IPS-11a (cell line): ENCODE data around the gene RIMBP2.
"Not testable (repeated sequence)": the region's sequence is repeated elsewhere in the genome, so short reads cannot be mapped to it uniquely, and the experiment has no call there.

Experiments
- H3K4me3 ChIP-seq: one replicate; pipeline ENCODE4 v1.5.1; 2013; ENCODE audit warnings: low read depth, low read length, control low read depth

RIMBP2 gene

DNA sequence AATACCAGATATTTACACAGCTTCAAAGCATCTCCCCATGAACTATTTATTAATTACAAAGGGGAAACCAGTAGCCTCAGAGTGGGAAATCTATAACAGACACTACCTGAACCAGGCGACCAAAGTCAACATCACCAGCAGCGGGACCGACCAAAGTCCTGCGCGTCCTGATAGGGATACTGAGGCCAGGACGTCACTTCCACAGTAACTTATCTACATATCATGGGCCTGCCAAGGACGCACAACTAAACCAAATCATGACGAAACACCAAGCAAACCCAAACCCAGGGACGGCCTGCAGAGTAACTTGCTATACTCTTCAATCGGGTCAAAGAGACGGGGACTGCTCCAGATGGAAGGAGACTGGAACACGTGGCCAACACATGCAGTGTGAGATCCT is 26.0 kb upstream of the RIMBP2 start:
- H3K4me3 ChIP-seq: no peak overlapping the region

DNA sequence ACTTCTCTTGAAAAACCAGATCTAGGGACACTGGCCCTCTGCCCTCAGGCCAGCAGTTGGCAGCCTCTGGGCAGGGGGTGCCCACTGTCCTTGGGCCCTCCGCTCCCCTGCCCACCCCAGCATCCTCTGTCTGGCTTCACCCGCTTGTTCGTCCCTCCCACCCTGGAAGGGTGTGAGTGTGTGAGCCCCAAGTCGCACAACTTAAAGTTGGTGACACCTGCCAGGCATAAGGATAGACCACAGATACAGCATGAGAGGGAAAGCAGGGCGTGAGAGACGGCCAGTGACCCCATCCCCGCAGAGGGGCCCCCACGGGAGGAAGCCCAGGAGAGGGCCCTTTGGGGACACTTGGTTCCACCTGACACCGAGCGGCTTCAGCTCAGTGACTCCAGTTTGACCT is 23.5 kb upstream of the RIMBP2 start:
- H3K4me3 ChIP-seq: no peak overlapping the region

DNA sequence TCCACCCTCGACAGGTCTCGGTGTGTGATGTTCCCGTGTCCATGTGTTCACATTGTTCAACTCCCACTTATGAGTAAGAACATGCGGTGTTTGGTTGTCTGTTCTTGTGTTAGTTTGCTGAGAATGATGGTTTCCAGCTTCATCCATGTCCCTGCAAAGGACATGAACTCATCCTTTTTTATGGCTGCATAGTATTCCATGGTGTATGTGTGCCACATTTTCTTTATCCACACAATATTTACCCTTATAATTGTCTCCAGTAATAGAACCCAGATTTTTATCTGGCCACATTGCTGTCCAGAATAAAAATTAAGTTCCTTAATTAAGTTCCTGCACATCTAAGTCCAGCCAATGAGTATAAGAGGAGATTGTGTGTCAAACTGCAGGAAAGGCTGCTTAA is 22.3 kb upstream of the RIMBP2 start:
- H3K4me3 ChIP-seq: not testable (repeated sequence)

DNA sequence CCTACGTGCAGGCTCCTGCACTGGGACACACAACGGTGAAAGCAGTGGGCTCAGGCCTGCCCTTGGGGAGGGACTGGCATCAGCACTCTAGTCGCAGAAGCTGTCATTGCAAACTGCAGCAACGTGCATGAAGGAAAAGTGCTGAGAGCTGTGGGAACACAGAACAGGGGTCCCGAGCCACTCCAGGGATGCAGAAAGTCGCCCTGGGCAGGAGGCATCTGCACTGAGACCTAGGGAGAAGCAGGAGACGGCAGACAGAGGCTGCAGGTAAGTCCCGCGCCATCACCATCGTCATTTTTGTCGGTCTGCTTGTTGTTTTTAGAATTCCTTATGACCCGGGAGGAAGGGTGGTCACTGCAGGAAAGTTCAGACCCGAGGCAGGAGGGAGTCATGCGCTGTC is 21.6 kb upstream of the RIMBP2 start:
- no peak overlapping the region for H3K4me3 ChIP-seq

DNA sequence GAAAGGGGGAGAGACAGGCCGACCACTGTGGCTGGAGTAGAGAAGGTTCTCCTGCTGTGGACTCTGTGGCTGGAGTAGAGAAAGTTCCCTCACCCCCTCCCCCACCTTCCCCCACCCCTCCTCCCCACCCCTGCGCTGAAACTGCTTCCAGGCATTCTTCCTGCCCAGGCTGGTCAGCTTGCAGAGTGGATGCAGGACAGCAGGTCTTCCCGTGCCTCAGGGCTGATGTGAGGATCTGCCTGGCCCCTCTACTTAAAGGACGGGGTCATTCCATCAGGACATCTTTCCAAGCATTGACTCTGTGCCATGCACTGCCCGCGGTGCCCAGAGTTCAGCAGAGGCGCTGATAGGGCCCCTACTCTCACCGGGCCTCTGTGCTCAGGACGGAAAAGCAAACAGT is 13.2 kb upstream of the RIMBP2 start:
- H3K4me3 ChIP-seq: no peak overlapping the region

DNA sequence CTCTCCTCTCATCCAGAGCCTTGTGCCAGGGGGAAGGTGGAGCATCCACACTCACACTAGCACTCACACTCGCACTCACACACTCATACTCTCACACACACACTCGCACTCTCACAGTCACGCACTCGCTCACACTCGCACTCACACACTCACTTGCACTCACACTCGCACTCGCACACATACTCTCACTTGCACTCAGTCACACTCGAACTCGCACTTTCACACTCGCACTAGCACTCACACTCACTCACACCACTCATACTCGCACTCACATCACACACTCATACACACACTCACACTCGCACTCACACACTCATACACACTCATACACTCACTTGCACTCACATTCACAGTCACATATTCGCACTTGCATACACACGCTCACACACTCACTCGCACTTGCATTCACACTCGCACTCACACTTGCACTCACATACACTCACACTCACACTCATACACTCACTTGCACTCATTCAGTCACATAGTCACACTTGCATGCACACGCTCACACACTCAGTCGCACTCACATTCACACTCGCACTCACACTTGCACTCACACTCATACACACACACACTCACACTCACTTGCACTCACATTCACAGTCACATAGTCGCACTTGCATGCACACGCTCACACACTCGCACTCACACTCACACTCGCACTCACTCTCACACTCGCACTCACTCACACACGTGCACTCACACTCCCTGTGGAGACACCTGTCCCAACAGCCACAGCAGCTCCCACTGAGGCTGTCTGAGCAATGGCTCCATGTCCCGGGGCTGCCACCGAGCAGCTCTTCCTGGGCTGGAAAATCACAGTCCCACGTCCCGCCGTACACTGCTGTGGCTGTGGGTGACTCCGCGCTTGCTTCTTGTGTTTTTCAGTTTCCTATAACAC is 12.3 kb upstream of the RIMBP2 start:
- H3K4me3 ChIP-seq: no peak overlapping the region

DNA sequence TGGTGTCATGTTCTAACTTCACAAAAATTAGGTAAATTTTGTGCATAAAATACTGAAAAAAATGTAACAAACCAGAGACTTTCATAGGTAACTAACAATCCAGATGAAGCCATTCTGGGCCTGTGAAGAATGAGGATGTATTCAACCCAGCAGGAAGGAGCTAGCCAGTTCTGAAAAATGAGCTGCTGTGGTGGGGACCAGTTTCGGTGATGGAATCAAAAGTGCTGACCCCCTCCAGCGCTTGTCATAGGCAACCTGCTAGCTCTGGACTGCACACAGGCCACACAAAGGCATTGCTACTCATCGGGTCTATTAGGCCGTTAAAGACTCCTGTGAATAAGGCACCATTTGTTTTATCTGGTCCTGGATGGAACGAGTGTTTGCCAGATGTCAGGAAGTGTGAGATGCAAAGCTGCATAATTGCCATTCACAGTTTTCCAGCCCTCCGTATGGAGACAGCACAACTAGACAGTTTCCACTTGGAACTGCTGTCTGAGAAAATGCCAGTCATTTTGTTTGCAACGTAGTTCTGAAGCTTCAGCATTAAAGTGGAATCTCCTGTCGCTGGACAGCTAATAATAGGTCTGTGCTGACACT is 3.3 kb upstream of the RIMBP2 start:
- no peak overlapping the region for H3K4me3 ChIP-seq

DNA sequence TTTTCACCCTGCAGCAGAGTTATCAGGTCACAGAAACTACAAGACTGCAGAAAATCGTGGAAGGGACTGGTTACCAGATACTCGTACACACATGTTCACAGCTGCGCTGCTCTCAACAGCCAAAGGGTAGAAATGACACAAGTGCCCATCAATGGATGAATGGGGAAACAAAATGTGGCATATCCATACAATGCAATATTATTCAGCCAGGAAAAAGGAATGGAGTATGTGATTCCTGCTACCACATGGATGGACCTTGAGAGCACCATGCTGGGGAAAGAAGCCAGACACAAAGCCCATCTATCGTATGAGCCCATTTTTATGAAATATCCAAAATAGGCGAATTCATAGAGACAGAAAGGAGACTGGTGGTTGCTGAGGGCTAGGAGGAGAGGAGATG is 1.7 kb upstream of the RIMBP2 start:
- no peak overlapping the region for H3K4me3 ChIP-seq

DNA sequence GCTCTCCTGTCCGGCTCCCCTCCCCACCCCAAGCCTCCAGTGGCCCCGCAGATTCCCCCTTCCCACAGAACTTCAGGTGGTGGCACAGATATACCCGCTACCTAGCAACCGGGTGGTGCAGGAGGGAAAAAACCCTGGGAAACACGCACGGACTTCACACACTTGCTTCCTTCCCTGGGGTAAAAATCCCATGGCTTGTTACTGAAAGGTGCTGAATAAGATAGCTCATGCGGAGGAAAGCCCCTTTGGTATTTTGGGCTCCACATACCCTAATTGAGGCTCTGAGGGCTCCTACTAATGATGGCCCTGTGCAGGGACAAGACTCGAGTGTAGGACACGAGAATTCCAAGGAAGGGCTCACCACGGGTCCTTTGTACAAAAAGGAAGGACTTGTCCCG is 869 bp upstream of the RIMBP2 start:
- peak overlapping the region; percentile 71 for H3K4me3 ChIP-seq

DNA sequence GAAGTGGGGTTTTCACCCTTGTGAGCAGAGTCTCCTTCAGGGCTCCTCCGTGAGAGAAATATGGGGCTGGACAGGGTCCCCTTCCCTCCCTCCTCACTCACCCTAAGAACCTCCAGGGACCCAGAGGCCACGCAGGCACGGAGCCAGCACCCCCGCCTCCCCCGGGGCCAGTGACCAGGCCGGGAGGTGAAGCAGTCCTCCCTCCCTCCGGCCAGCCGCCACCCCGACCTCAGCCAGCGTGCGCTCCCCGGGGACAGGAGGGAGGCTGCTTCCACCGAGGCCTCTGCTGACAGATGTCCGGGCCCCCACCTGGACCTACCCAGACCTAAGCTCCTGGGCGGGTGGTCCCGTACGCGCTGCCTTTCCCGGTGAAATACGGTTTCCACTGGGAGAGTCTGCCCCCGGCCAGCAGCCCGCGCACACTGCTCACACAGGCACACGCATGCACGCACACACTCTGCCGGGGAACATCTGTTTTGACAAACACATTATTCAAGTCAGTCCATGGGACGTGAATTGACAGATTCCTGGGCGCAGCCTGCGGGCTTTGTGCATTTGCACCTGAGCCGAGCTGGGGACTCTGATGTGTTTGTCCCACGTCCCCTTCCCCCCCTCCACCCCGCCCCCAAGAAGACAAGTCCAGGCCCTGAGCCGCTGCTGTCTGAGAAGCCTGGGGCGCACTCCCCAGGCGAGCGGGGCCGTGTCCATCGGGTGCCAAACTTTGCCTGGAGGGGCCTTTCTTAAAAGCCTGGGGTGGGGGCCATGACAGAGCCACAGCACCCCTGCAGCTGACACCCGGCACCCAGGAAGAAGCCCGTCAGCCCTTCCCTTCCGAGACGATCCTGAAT is 725 bp downstream of the RIMBP2 start:
- peak overlapping the region; percentile 56 for H3K4me3 ChIP-seq

DNA sequence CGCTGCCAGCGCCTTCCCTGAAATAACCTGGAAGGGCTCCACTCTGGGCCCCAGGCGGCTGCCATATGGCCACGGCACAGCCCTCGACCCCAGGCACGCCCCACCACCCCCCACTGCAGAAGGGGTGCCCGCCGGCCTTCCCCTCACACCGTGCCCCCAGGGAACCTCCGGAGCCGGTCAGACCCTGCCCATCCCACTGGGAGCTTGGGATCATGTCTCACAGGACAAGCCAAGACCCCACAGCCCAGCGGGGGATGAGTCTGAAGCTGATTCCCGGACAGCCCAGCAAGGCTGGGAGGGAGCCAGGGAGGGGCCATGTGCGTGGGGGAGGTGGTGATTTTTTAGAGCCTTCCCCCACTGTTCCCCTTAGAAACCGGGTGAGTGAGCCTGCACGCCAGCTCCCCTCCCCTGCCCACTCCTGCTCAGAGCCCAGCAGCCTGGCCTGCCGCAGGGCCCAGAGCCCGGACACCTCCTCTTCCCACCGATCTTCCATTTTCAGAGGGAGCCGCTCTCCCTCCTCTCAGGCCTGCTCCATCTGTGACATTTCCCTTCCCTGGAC is 1.4 kb downstream of the RIMBP2 start:
- no peak overlapping the region for H3K4me3 ChIP-seq

DNA sequence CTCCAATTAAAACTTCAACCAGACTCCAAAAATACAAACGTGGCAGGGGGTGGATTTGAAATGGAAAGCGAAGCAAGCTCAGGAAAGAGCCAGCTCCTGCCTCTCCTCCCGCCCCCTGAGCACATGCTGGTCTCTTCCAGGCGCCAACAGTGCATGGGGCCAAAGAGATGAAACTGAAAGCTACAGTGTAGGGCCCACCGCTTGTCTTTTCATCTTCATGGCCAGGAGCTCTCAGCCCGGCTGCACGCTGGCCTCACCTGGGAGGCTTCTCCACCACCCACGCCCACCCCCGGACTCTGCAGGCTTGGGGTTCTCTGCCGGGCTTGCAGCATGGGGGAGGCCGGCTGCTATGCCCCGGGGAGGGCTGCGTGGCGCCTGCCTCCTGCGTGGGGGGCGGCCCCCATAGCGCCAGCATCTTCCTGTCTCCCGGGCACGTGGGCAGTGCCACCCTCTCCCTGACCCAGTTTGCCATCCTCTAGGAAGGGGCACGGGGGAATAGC is 2.0 kb downstream of the RIMBP2 start:
- no peak overlapping the region for H3K4me3 ChIP-seq

DNA sequence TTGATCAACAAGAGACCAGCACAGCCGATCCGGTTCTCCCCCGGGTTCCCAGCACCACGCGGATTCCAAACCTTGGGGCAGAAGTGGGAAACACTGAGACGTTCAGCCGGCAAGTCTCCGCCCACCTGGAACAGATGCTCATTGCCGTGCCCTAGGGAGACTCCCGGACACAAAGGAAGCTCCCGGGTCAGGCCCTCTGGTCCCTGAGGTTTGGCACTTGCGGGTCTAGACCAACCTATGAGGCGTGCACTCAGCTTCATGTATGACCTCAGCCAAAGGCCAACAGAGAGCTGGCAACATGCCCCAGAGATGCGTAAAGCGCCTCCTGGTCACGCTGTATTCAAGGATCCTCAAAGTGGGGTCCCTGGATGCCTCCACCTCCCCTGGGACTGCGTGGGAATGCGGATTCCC is 2.5 kb downstream of the RIMBP2 start:
- H3K4me3 ChIP-seq: no peak overlapping the region

DNA sequence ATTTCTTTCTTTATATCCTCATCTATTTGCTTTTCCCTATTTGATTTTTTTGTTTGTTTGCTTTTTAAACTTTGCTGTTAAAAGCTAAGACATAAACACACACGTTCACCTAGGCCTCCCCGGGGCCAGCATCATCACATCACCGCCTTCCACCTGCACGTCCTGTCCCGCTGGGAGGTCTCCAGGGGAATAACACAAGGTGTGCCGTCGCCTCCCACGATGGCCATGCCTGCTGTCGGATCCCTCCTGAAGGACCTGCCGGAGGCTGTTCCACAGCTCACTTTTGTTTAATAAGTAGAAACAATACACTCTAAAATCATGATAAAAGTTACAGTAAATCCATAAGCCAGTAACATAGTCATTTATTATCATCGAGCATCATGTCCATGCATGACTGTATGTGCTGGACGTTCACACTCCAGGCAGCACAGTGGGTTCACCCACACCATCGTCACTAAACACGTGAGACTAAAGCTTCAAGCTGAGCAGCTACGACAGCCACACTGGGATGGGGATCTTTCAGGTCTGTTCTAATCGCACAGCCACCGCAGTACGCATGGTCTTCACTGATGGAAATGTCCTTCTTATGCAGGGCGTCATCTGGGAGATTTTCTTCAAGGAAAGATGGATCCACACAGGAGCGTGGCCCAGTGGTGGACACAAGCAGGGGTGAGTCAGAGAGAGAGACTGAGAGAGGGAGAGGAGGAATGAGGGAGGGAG is 3.6 kb downstream of the RIMBP2 start:
- H3K4me3 ChIP-seq: no peak overlapping the region

DNA sequence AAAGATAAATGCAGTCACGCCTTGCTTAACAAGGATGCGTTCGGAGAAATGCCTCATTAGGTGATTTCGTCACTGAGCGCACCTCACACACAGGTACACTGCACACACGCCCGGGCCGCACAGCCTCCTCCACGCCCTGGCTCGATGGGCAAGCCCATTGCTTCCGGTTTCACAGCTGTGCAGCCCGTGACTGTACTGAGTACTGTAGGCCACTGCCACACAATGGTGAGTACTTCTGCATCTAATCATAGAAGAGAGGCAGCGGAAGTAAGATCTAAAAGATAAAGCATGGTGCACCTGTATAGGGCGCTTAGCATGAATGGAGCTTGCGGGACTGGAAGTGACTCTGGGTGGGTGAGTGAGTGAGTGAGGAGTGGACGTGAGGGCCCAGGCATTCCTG is 4.3 kb downstream of the RIMBP2 start:
- H3K4me3 ChIP-seq: no peak overlapping the region

DNA sequence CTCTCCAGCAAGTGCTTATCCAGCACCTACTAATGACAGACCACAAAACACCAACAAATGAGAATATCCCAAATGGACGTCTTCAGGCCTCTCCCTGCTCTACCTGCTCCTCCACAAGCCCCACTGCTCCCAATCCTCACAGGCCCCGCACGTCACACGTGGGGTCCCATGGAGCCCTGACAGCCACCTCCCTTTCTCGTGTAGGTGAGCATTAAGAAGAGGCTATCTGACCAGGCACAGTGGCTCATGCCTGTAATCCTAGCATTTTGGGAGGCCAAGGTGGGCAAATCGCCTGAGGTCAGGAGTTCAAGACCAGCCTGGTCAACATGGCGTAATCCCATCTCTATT is 5.4 kb downstream of the RIMBP2 start:
- H3K4me3 ChIP-seq: no peak overlapping the region

DNA sequence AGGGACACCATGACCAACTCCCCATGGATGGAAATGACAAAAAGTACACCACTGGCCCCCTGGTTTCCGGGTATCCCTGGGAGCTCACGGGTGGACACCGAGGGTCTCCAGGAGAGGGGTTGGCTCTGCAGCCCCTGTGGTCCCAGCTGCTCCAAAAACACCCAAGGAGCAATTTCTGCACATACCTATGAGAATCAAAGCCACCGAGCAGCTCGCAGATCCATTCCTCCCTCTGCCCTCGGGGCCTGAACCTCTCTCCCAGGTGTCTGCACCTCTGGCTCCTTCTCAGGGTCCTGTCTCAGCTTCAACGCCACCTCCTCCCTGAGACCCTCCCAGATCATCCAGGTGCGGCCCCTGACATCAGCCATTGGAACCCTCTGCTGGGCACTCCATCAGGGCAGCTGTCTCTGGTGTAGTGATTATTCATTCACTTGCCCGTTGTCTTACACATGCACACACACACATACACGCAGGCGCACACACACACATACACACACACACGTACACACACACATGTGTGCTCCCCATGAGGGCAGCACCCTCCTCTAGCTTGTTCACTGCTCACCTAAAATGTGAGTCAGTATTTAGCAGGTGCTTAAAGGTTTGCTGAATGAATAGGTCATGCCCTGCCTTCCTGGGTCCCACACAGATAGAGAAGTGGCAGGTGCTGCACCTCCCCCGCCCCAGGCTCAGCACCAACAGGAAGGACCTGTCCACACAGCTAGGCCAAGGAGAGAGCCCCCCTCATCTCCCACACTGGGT is 5.9 kb downstream of the RIMBP2 start:
- H3K4me3 ChIP-seq: no peak overlapping the region

DNA sequence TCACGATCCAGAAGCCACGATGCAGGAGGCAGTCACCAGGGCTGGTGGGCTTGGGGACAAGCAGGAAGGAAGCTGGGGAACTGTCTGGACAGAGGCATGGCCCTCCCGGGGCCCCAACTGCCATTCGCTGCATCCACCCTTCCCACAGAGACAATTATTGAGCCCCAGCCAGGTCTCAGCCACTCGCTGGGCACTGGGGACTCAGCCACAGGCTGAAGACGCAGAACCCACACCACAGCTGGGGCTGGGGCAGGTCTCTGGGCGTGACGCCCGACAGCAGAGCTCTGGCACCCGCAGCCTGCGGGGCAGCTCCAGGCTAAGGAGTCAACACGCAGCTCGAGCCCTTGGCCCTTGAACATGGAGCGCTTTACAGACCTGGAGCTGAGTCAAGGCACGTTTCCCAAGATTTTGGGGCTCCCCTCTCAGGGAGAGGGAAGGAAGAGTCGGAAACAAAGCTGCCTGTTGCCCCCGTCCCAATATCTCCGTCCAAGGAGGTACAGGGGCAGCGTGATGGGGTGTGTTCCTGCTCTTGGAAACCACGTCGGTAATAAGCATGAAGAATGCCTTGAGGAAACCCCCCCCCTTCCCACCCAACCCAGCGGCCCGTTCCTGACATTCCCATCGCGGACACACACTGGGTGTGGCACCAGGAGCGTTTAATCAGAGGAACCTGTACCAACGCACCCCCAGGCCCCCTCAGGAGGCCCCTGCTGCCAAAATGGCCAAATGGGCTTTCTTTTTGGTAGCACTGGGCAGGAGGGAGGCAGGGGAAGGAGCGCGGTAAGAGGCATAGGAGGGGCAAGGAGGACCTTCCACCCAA is 6.7 kb downstream of the RIMBP2 start:
- H3K4me3 ChIP-seq: no peak overlapping the region

DNA sequence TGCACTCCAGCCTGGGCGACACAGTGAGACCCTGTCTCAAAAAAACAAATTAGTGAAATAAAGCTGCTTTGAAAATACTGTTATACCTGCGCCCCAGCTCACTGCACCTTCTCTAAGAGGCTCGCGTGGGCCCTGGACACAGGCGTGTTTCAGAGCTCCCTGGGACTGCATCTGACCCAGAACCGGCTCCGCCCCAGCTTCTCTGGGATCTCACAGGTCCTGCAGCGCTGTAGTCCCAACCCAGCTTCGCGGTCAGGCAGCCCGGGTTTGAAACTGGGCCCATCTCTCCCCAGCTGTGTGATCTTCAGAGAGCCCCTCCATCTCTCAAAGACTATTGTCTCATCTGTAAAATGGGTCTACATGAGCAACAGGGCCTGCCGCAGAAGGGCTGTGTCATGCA is 7.5 kb downstream of the RIMBP2 start:
- H3K4me3 ChIP-seq: no peak overlapping the region
